HT1080 (cell line): Measurements from ENCODE around the gene VAPA. TPM values are rescaled to one million over a fixed set of nuclear protein-coding genes. Genes with fewer than 3 reads are reported as not detected.
"Not testable (repeated sequence)": the region's sequence is repeated elsewhere in the genome, so short reads cannot be mapped to it uniquely, and the experiment has no call there.

ENCODE experiments used
- DNase-seq: peaks from one replicate; pipeline ENCODE4 v3.0.0-alpha.2; 2015; ENCODE audit warnings: low read depth
- total RNA-seq: library from RNA; depleted of rRNA; stranded (reverse); fragments of >200 nt; shearing (Covaris generic); gene quantifications from 2 replicates; pipeline ENCODE4 v1.2.3, GENCODE V29; 2014

Gene VAPA
- total RNA-seq, 1 experiment from 2014 or later: 347 TPM

DNA sequence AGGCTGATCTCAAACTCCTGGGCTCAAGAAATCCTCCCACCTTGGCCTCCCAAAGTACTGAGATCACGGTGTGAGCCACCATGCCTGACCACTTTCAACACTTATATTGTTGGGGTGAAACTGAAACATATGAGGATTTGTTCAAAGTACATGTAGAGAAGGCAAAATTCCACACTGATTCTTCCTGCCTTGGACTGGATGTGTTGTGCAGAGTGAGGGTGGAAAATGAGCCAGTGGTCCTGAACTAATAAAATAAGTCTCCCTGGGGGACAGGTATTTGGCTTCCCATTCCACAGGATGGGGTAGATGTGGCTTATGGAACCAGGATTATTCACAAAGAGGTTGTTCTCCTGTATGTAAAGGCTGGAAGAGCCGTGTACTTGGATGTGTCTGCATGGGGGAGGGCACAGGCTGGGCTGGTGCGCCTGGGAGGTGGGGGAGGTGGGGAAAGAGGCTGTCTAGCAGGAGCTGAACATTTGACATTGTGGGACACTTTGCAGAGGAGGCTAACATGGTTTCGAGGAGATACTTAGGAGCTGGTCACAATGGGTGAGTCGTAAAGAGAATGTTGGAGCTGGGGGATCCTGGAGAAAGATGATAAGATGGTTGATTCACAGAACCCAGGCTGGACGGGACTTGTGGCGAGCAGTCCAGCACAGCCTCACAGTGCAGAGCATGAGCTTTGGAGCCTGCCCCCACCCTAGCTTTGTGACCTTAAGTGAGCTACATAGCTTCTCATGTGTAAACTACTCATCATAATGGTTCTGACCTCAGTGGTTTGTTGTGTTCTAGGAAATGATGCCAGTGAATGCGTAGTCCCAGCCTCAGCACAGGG, 28.4 kb upstream of the VAPA start, which contains the start of gene TXNDC2:
TSS of gene TXNDC2 (plus strand) at position 804 of the 835 bp plus-strand sequence. CDS start 708 bp downstream, outside the sequence.
- no peak for DNase-seq

DNA sequence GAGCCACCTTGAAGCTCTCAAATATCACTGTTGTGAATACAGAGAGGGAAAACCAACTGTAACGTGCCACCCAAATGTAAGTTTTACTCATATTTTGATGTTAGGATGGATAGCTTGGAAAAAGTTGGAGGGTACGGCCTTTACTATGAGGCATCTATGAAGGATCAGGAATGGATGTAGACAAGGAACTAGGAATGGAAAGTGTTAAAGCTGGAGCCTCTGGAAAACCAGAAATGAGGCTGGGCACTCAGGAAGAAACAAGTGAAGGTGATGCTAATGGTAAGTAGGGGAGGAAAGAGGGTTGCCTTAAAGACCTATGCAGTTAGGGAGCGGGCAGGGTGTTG, 27.8 kb upstream of the VAPA start:
- DNase-seq: no peak

DNA sequence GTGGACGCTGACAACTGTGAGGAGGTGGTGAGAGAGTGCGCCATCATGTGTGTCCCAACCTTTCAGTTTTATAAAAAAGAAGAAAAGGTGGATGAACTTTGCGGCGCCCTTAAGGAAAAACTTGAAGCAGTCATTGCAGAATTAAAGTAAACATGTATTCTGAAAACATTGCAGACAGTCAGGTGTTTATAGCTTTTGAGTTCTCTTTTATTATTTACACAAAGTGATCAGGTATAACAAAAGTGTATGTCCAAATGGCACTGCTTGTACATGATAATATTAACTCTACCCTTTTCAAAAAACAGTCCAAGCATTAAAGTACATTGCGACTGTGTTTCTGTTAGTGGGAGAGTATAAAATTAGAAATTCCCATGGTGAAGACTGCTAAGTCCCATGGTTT, 25.8 kb upstream of the VAPA start:
- DNase-seq: no peak

- DNase-seq: no peak
Observed at GRCh38 chr18:9890196-9890595, 23.6 kb upstream of the VAPA start.

DNA sequence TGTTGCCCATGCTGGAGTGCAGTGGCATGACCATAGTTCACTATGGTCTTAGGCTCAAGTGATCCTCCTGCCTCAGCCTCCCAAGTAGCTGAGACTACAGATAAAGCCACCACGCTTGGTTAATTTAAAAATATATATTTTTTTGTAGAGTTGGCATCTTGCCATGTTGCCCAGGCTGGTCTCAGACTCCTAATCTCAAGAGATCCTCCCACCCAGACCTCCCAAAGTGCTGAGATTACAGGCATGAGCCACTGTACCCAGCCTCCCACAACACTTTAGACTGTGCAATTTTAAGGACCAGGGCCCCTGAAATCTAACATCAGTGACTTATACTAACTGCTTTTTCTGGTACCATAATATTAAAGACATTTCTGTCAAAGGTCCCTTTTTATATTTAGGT, 22.9 kb upstream of the VAPA start:
- DNase-seq: no peak

DNA sequence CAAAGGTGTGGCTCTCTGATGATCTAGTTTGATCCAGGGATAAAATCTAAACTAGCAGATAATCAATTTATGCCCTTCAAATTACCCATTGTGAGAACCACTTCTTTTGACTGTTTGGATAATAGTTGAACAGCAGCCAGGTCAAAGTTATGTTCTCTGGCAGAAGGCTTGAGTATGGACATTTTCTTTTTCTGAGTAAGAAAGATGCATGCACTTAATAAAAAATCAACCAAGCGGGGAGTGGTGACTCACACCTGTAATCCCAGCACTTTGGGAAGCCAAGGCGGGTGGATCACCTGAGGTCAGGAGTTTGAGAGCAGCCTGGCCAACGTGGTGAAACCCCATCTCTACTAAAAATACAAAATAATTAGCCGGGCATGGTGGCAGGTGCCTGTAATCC, 22.3 kb upstream of the VAPA start:
- DNase-seq: not testable (repeated sequence)

DNA sequence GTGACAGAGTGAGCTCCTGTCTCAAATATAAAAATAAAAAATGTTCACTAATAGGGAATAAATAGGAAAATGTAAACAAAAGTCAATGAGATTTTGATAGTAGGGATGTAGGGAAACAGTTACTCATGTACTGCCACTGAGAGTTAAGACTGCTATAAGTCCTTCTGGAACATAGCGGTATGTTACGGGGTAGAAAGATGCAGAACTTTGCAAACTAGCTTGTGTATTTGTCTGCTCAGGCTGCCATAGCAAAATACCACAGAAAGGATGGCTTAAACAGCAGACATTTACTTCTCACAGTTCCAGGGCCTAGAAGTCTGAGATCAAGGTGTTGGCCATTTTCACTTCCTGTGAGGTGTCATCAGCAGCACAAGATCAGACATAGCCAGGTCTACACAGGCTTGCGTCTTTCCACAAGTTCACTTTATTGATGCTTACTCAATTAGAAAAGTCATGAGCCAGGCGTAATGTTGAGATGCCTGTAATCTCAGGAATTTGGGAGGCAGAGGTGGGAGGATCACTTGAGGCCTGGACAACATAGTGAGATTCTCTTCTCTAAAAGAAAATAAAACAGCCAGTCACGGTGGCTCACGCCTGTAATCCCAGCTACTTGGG, 19.3 kb upstream of the VAPA start:
- no peak for DNase-seq

GRCh38 chr18:9897129-9897528, 16.7 kb upstream of the VAPA start:
- no peak for DNase-seq

DNA sequence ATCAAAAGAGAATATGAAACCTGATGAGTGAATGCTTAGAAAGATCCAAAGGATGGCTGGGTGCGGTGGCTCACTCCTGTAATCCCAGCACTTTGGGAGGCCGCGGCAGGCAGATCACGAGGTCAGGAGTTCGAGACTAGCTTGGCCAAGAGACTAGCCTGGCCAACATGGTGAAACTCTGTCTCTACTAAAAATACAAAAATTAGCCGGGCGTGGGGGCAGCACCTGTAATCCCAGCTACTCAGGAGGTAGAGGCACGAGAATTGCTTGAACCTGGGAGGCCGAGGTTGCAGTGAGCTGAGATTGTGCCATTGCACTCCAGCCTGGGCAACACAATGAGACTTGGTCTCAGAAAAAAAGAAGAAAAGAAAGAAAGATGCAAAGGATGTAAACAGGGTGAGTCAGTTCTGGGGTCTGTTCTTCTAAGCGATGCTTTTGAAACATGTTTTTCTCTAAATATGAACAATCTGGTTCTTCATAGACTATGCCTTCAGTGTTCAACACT, 16.0 kb upstream of the VAPA start:
- DNase-seq: not testable (repeated sequence)

GRCh38 chr18:9898792-9899549, 14.8 kb upstream of the VAPA start:
- no peak for DNase-seq

- DNase-seq: not testable (repeated sequence)
Observed at GRCh38 chr18:9899550-9899930, 14.3 kb upstream of the VAPA start.

DNA sequence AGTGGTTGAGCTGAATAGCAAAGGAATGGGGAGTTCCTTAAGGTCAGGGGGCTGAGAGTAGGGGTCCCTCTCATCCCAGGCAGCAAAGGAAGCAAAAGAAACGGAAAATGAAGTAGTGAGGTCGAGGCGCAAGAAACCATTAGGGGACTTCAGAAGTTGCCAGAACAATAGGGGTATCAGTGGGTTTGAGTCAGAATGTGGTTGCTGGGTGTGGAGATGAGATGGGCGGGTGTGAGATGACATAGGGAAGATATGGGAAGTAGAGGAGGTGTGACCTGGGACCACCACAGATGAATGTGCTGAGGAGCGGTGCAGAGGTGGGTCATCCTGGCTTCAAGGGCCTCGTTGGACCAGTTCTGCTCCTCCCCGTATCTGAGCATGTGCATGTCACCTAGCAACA, 13.1 kb upstream of the VAPA start:
- DNase-seq: no peak

GRCh38 chr18:9901377-9901776, 12.4 kb upstream of the VAPA start:
- no peak for DNase-seq

GRCh38 chr18:9902264-9902663, 11.6 kb upstream of the VAPA start:
- not testable (repeated sequence) for DNase-seq

- DNase-seq: no peak
Observed at GRCh38 chr18:9902832-9903231, 11.0 kb upstream of the VAPA start.

GRCh38 chr18:9905401-9905922, 8.4 kb upstream of the VAPA start:
- DNase-seq: no peak

DNA sequence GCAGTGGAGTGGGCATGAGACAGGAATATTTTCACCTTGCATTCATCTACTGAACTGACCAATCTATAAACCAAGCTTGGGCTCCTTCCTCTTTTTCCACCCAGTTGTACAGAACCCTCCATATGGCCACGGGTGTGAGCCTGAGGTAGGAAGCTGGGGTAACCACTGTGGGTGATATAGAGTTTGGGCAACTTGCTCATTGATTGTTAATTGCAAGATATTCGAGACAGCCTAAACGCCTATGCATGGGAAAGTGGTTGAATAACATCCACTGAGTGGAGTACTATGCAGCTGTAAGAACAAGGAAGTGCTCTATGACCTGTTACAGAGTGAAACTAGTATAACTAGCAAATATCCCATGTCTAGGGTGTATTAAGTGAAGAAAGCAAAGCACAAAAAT, 7.3 kb upstream of the VAPA start:
- no peak for DNase-seq

- DNase-seq: no peak
Observed at GRCh38 chr18:9907867-9908266, 5.9 kb upstream of the VAPA start.

- DNase-seq: no peak
Observed at GRCh38 chr18:9910071-9910470, 3.7 kb upstream of the VAPA start.

DNA sequence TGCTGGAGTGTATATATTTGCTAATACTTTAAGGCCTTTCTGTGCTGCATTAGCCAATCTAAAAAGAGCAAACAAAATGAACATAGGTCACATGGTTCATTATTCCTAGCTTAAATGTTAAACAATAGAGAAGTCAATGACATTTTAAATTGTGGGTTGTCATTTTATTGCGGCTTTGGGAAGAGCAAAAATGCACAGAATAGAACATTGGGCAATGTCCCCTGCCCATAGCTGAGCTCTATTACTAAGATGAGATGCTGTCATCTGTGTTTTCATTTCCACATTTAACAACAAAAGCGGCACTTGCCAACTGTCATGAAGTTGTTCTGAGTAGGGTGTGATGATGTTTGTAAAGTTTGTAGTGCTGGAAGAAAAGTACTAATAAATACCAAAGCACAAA, 3.2 kb upstream of the VAPA start:
- no peak for DNase-seq

DNA sequence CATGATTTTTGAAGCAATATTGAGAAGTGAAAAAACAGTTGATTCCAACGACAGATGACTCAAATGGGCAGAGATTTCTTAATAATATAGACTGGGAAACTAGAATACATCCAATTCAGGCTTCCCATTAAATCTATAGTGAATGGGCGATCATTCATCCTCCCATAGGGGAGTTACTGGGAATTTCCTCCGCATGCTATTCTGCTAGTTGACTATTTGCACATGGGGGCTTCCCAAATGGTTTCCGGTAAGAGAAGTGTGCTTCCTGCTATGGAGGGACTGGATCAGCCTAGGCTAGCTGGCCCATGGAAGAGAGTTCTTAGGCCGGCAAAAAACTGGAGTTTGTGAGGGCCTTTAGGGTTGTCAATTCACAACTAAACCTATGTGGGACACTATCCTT, 2.6 kb upstream of the VAPA start:
- DNase-seq: no peak

DNA sequence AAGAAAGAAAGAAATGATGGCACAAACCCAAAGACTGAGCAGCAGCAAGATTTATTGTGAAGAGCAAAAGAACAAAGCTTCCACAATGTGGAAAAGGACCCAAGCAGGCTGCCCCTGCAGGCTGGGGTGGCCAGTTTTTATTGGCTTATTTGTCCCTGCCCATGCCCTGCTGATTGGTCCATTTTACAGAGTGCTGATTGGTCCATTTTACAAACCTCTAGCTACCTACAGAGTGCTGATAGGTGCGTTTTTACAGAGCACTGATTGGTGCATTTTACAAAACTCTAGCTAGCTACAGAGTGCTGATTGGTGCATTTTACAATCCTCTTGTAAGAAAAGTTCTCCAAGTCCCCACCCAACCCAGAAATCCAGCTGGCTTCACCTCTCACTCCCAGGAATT, 1.5 kb upstream of the VAPA start:
- not testable (repeated sequence) for DNase-seq
